K562 (cell line): ENCODE measurements around the gene THAP4. TPM values are rescaled to one million over a fixed set of nuclear protein-coding genes. Genes with fewer than 3 reads are reported as not detected.
A peak's percentile ranks its signal among the peaks of the same experiment; 100 is the strongest.

Source experiments
- ARID1B ChIP-seq: fragments of 450-650 bp; IDR thresholded peaks from 2 replicates; pipeline ENCODE4 v1.6.1; 2016; ENCODE audit warnings: antibody characterized with exemption, mild to moderate bottlenecking, inconsistent platforms
- CTBP1 ChIP-seq: fragments of 450-650 bp; IDR thresholded peaks from 2 replicates; pipeline ENCODE4 v1.6.1; 2016; ENCODE audit warnings: borderline replicate concordance
- PHF8 ChIP-seq: fragments of 200-600 bp; sonication (generic); IDR thresholded peaks from 2 replicates; pipeline ENCODE4 v1.6.1; 2012; ENCODE audit warnings: mixed run types, mild to moderate bottlenecking, inconsistent platforms, low read length, moderate library complexity, borderline replicate concordance
- RBFOX2 ChIP-seq: fragments of 200-400 bp; formaldehyde crosslinking; IDR thresholded peaks from 2 replicates; pipeline ENCODE4 v1.6.1; 2017; ENCODE audit warnings: low read depth, mild to moderate bottlenecking, low read length, moderate library complexity
- WHSC1 ChIP-seq: IDR thresholded peaks from one replicate; pipeline ENCODE4 v1.6.1; 2012; ENCODE audit warnings: low read length, control low read depth, inconsistent platforms
- ZNF584 ChIP-seq: fragments of 200-800 bp; sonication (Bioruptor generic); IDR thresholded peaks from 2 replicates; pipeline ENCODE4 v1.6.1; 2016; ENCODE audit warnings: low read depth, mild to moderate bottlenecking, missing genetic modification characterization, missing compliant biosample characterization
- ZNF778 ChIP-seq: fragments of 450-650 bp; formaldehyde crosslinking; IDR thresholded peaks from 2 replicates; pipeline ENCODE4 v1.4.0; 2020; ENCODE audit warnings: mild to moderate bottlenecking, moderate library complexity
- polyA plus RNA-seq, 8 experiments: library from polyadenylated mRNA; depleted of rRNA in 4 of 8; stranded (reverse) in 5 of 8; unstranded in 3 of 8; fragments of >200 nt; fragmentation: Nextera tagmentation in 2 of 8; fragmentation: Illumina TruSeq in 1 of 8; extraction: Ambion mirVana in 2 of 8; extraction: Trizol in 1 of 8; gene quantifications; 2 replicates each; pipeline versions ENCODE4 v1.2.1 to v1.2.3, GENCODE V29; 2011 to 2014; ENCODE audit warnings: inconsistent platforms in 1 of 8, missing spikeins in 1 of 8
- total RNA-seq, 7 experiments: library from RNA; depleted of rRNA in 6 of 7; stranded (reverse); fragments of >200 nt in 6 of 7; fragmentation: Illumina TruSeq in 2 of 7; extraction: Trizol in 2 of 7; gene quantifications; 2 replicates each; pipeline versions ENCODE4 v1.2.1 to v1.2.3, GENCODE V29; 2011 to 2021; ENCODE audit warnings: low replicate concordance in 1 of 7
- TF ChIP-seq, protein P1 (sequence below): fragments of 250-450 bp; sonication (Bioruptor Pico); IDR thresholded peaks from 2 replicates; pipeline ENCODE4 v1.5.0; 2021; ENCODE audit warnings: mild to moderate bottlenecking, borderline replicate concordance
- TF ChIP-seq, protein P2 (sequence below), 2 experiments: IDR thresholded peaks; 2 replicates each; pipeline ENCODE4 v1.6.1; 2011; ENCODE audit warnings: borderline replicate concordance in 1 of 2, control low read depth in 1 of 2, low read depth in 1 of 2, low read length in 1 of 2, mild to moderate bottlenecking in 1 of 2, mixed read lengths in 1 of 2, moderate library complexity in 1 of 2; ENCODE audit not compliant: insufficient read depth in 1 of 2, insufficient read length in 1 of 2, poor library complexity in 1 of 2, severe bottlenecking in 1 of 2; ENCODE audit errors: extremely low read depth in 1 of 2

The THAP4 gene
- total and polyA plus RNA-seq, 9 of the 15 experiments (the other 6 are each of a cell fraction or from before 2014, with no cell fraction given): 8.6 to 60.9 (median 43.9) TPM

DNA sequence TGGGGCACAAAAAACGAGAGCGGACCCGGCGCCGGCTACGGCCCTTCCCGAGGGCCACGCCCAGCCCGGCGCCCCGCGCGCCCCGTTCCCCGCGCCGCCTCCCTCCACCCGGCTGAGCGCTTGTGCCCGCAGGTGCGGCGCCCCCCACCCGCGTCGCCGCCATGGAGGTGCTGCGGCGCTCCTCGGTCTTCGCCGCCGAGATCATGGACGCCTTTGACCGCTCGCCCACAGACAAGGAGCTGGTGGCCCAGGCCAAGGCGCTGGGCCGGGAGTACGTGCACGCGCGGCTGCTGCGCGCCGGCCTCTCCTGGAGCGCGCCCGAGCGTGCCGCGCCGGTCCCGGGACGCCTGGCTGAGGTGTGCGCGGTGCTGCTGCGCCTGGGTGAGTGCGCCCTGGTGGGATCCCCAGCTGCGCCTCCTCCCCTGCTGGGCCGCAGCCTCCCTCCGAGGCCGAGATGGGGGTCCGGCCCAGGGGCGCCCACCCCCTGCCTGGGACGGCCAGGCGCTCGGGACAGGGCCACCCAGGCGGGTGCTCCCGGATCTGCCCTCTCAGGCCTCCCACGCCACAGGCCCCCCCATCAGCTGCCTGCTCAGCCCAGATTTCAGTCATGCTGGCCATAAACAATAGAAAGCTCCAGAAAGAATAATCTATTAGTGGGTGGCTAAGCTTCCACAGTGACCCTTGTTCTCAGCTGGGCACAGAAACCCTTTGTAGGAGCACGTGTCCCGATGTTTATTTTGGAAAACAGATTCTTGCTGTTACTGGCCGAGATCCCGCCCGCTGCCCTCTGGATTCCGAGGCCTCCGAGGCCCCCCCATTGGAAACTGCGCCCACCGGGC lies 77.4 kb downstream of the THAP4 start (continued):
- TF ChIP-seq, protein P1, sequence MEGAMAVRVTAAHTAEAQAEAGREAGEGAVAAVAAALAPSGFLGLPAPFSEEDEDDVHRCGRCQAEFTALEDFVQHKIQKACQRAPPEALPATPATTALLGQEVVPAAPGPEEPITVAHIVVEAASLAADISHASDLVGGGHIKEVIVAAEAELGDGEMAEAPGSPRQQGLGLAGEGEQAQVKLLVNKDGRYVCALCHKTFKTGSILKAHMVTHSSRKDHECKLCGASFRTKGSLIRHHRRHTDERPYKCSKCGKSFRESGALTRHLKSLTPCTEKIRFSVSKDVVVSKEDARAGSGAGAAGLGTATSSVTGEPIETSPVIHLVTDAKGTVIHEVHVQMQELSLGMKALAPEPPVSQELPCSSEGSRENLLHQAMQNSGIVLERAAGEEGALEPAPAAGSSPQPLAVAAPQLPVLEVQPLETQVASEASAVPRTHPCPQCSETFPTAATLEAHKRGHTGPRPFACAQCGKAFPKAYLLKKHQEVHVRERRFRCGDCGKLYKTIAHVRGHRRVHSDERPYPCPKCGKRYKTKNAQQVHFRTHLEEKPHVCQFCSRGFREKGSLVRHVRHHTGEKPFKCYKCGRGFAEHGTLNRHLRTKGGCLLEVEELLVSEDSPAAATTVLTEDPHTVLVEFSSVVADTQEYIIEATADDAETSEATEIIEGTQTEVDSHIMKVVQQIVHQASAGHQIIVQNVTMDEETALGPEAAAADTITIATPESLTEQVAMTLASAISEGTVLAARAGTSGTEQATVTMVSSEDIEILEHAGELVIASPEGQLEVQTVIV (CRISPR knock-in tag): no peak
- TF ChIP-seq, protein P2, sequence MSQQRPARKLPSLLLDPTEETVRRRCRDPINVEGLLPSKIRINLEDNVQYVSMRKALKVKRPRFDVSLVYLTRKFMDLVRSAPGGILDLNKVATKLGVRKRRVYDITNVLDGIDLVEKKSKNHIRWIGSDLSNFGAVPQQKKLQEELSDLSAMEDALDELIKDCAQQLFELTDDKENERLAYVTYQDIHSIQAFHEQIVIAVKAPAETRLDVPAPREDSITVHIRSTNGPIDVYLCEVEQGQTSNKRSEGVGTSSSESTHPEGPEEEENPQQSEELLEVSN (IDR thresholded peaks at IDR 0.05; ENCODE audit: borderline replicate concordance in 1 of 2, extremely low read depth in 1 of 2, insufficient read depth in 1 of 2, insufficient read length in 1 of 2, low read depth in 1 of 2, low read length in 1 of 2, poor library complexity in 1 of 2, severe bottlenecking in 1 of 2): peak in 1 of 2 experiments; percentile 18
- peak; percentile 62 for TF ChIP-seq CTBP1
- TF ChIP-seq ARID1B: no peak
- no peak for TF ChIP-seq WHSC1
- peak; percentile 36; the same call in 1 of the 2 replicates for TF ChIP-seq RBFOX2
- TF ChIP-seq ZNF584 (CRISPR knock-in tag): no peak
- peak; percentile 37; the same call in 1 of the 2 replicates for TF ChIP-seq PHF8
- TF ChIP-seq ZNF778 (CRISPR knock-in tag): no peak
